ENCODE data around the gene CACNG4.

Gene CACNG4

DNA sequence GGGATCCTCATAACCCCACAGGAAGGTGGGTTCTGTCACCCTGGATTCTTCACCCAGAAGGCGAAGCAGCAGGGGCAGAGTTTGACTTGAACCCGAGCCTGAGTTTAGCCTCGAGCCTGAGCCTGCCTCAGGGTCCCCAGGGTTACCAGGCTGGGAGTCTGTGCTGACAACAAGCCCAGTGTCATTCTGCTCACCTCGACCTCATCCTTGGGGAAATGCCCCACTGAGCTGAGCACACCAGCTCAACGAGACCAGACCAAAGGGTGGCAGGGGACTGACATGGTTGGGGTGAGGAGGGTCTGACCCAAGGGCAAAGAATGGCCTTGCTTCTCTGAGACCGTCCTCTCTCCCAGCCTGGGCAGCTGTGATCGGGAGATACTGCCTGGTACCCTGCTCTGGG lies 20.2 kb downstream of the CACNG4 start:
- no peak for DNase-seq (ENCODE audit: low read depth in 2 of 2, low spot score in 1 of 2)

DNA sequence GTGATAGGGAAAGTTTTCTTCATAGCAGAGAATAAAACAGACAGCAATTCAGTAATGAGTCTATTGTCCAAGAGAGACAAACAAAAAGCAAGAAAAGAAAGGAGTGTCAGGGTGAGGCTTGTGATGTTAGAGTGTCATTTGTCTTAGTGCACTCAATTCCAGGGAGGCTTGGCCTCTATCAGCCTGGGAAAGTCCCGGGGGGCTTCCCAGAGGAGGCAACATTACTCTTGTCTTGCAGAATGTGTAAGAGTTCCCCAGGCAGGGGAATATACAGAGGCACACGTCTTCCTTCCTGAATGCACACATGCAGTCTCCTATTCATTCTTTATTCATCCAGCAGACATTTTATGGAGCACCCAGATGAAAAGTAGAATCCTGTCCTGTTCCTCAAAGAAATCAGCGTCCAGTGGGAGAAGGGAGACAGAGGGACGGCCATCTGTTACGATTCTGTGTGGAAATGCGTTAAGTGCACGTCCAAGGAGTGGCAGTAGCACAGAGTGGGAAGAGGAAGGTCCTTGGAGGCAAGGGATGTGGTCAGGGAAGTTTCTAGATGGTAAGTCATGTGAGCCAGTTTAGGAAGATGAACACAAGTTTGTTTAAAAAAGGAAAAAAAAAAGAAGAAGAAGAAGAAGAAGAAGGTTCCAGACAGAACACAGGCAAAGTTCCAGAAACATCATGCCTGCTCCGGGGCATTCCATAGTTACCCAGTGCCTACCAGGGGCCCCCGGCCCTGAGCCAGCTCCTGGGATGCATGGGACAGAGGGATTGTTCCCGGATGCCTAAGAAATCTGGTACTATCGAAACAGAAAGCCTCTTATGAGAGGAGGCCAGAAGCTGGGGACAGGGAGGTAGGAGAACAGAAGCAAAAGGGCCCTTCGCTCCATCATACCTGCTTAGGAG lies 21.1 kb downstream of the CACNG4 start:
- DNase-seq (ENCODE audit: low read depth in 2 of 2, low spot score in 1 of 2): no peak

DNA sequence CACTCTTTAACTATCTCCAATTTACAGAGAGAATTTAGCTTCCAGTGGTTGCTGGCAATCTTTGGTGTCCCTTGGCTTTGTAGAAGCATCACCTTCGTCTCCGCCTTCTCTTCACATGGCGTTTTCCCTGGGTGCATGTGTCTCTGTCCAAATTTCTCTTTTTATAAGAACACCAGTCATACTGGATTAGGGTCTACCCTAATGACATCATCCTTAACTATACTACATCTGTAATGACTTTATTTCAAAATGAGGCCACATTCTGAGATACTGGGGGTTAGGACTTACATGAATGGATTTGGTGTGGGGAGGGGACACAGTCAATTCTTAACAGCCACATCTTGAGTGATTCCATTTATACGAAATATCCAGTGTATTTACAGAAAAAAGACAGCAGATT lies 22.2 kb downstream of the CACNG4 start:
- no peak for DNase-seq (ENCODE audit: low read depth in 2 of 2, low spot score in 1 of 2)

DNA sequence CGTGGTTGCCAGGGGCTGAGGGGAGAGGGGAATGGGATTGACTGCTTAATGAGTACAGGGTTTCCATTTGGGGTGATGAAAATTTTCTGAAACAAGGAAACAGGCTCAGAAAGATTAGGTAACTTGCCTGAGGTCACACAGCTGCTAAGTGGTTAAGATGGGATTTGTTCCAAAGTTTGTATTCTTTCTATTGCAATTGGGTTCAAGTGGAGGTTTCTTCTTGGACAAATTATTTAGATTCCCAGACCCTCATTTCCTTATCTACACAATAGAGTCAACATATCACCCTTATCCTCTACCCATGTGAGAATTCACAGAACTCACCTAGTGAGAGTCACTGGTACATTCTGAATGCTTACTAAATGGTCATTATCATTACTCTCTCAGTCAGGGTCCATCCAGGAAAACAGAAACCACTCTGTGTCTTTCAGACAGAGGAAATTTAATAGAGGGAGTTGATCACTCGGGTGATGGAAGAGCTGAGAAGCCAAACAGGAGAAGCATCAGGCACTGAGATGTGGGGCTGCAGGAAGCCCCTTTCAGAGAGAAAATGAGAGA lies 22.6 kb downstream of the CACNG4 start:
- DNase-seq (ENCODE audit: low read depth in 2 of 2, low spot score in 1 of 2): no peak

DNA sequence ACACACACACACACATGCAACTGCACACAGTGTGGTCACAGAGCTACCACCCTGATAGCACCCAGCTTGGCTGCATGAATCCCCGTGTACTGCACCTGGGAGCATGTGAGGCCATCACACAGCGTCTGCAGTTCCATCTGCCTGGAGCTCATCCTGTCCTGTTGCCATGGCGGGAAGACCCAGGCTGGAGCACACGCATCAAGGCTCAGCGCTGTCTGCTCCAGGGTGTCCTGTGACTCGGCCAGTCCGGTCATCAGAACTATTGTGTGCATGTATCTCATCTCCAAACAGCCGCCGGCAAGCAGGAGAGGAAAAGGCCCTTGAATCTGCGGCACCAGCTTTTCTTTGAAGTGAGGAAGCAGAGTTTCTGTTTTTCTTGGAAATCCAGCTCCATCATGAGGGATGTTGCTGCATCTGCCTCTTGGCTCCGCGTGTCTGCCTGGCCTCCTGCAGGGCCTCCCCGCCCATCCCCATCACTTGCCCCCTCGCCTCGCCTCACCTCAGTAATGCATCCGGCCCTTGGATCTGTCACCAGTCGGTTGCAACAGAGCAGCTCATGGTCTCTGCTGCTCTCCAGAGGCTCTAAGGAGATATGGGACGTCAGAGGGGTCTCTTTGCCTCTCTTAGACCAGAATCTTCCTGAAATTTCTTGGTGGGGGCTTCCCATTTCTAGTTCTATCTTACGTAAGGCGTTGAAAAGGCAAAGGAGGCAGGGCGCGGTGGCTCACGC lies 23.7 kb downstream of the CACNG4 start:
- no peak for DNase-seq (ENCODE audit: low read depth in 2 of 2, low spot score in 1 of 2)

DNA sequence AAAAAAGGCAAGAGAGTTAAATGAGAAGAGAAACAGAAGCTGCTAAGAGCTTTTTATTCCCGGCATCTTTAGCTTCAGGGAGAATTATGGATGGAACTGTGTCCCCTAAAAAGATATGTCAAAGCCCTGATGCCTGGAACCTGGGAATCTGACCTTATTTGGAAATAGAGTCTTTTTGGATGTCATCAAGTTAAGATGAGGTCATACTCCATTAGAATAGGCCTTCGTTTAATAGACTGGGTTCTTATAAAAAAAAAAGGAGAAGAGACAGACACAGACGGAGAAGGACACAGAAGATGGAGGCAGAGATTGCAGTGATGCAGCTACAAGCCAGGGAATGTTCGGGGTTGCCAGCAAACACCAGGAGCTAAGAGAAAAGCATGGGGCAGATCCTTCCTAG lies 24.6 kb downstream of the CACNG4 start:
- DNase-seq (ENCODE audit: low read depth in 2 of 2, low spot score in 1 of 2): no peak

DNA sequence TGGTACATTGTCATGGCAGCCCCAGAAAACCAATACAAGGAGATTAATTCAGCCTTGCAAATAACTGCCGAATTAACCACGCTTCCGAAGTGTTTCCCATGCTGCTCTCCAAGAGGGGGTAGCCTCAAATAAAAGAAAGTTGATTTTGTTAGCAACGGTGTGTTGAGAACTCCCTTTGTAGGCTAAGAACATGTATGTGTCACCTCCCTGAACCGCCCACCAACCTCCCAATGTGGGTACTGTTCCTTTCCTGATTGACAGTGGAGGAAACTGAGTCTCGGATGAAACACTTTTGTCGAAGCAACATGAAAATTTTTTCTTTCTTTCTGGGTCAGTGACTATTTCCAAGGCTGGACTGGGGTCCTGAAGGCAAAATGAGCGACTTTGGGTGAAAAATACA lies 25.1 kb downstream of the CACNG4 start:
- no peak for DNase-seq (ENCODE audit: low read depth in 2 of 2, low spot score in 1 of 2)

DNA sequence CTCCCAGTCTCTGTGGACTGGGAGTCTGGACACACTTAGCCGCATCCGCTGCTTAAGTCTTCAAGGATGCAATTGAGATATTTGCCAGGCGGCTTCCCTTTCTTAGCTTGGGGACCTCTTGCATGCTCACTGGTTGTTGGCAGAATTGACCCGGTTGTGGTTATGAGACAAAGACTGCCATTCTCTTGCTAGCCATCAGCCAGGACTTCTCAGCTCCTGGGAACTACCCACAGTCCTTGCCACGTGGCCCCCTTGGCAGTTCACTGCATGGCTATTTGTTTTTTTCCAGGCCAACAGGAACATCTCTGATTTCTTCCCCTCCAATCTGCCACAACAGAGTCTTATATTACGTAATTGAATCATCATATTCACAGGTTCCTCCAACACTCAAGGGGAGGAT lies 25.5 kb downstream of the CACNG4 start:
- DNase-seq (ENCODE audit: low read depth in 2 of 2, low spot score in 1 of 2): no peak

DNA sequence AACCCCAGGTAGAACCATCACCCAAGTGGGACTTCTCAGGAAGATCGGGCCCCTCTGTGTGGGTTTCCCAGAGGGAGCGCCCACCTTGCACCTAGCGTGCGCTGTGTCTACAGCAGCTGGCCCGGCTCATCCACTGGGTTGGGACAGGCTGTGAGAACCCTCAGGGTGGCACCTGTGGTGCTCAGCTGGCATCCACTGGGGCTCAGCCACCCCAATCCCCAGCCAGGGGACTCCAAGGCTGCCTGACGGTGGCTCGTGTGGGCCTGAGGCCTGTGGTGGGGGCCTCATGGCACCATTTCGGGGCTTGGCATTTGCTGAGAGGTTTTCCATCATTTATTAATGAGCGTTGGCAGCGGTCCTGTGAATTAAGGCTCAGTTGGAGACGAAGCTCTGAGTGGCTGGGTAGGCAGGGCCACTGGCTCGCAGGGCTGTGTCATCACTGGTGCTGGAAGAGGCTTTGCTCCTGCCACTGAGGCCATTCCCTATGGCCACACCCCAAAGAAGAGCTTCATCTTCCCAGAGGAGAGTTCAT lies 28.5 kb downstream of the CACNG4 start:
- no peak for DNase-seq (ENCODE audit: low read depth in 2 of 2, low spot score in 1 of 2)

DNA sequence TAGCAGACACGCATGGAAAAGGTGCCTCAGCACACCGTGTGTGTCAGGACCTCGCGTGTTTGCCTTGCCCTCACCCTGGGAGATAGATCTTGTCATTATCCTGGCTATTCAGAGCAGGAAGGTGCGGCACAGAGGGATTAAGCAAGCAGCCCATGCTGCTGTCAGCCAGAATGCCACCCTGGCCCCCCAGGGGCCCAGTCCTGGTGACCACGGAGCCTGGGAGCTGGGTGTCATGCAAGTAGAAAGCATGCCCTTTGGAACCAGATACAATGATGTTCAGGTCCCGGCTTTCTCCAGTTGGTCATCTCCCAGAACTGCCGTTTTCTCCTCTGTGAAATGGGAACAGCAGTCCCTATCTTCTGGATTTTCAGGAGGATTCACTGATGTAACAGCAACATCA lies 29.9 kb downstream of the CACNG4 start:
- no peak for DNase-seq (ENCODE audit: low read depth in 2 of 2, low spot score in 1 of 2)

DNA sequence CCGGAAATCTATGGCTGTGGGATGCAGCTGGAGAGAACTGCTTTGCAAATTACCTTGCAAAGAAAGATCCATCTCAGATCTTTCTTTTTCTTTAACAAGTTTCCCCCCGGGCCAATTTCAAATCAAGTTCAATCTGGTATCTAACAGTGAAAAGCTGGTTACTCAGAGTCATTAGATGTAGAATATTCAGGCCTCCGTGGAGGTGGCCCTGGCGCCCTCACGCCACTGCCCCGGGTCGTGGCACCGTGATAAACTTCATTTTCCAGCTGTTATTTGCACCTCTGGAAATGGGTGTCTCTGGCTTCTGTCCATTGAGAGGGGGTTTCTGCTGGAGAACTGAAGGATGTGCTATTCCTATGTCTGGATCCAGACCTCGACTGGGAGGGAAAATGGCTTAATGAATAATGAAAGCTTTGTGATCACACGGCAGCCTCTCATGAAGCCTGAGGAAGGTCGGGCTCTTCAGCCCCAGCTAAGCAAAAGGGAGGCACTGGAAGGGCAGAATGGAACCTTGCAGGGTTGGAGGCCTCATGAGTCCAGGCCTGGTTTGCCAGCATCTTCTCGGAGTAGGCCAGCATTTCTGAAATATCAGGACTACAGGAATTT lies 30.5 kb downstream of the CACNG4 start:
- no peak for DNase-seq (ENCODE audit: low read depth in 2 of 2, low spot score in 1 of 2)

DNA sequence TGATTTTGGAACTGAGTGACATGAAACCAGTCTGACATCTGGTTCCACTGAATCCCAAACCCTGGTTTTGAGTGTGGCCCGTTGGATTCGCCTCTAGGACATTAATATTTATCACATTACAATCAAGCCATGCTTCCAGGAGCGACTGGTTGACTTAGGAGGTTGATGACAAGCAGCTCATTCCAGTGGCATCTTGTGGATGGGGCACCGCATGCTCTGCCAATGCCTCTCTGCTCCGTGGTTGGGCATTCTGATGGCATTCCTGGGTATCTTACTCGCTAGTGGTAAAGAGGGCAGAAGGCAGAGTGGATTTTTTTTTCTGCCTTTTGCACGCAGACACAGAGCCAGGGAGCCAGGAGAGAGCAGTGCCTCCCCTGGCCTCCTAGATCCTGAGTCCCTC lies 31.4 kb downstream of the CACNG4 start:
- no peak for DNase-seq (ENCODE audit: low read depth in 2 of 2, low spot score in 1 of 2)

DNA sequence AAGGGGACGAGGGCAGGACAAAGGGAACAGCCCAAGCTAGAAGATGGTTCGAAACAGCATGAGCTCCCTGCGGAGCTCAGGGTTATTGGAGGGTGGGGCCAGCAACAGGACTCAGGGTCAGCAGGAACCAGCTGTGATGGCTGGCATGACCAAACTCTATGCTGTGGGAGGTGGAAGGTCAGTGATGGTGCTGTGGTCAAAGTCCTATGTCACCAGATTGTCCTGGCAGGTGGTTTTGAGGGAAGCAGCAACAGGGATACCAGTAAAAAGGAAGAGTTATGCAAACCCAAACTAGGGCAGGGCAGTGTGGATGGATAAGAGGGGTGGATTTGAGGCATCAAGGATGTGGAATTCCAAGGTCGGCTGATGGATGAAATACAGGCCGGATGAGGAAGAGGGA lies 32.4 kb downstream of the CACNG4 start:
- DNase-seq (ENCODE audit: low read depth in 2 of 2, low spot score in 1 of 2): no peak

DNA sequence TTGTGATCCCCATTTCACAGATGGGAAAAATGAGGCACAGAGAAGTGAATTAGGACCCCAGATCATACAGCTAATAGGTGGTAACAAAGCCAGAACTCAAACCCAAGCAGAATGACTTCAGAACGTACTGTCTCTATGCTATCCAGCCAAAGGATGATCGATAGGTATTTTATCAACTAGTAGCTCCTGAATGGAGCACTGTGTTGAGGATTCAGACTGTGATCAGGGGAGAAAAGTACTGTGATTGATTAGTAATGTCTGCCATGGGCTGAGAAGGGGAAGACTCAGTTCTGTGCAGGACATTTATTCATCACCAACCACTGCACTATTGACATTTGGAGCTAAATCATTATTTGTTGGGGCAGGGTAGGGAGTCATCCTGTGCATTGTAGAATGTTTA lies 38.7 kb downstream of the CACNG4 start:
- DNase-seq (ENCODE audit: low read depth in 2 of 2, low spot score in 1 of 2): no peak

DNA sequence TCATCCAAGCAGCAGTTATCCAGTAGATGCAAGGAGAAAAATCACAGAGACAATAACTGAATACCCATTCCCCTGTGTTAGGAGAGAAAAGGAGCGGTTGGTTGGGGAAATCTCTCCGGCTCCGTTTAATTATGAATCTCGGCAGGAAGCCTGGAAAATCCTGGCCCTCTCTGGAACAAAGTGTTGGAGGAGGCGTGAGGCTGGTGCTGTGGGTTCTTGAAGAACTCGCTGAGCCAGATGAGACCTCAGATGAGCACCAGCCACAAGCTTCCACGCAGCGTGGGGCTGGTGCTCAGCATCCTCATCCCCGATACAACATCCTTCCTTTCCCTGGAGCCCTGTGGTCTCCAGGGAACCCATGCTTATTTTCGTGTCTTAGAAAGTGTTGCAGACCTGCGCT lies 39.7 kb downstream of the CACNG4 start:
- DNase-seq (ENCODE audit: low read depth in 2 of 2, low spot score in 1 of 2): no peak

DNA sequence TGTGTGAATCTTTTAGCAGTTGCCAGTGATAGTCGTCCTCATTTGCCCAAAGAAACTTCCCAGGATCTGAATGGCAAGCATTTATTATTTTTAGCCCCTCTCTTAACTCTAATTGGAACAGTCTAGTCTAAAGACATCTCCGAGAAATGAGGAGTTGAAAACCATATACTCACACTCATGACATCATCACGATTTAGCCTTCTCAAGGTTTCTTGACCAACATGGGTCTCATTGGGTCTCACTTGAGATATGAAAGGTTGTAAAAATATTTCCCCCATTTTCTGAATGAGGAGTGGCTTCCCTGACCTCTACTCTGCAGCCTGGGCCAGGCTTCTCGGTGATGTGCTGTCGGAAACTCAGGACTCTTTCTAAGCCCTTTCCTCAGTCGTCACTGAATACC lies 42.8 kb downstream of the CACNG4 start:
- no peak for DNase-seq (ENCODE audit: low read depth in 2 of 2, low spot score in 1 of 2)

DNA sequence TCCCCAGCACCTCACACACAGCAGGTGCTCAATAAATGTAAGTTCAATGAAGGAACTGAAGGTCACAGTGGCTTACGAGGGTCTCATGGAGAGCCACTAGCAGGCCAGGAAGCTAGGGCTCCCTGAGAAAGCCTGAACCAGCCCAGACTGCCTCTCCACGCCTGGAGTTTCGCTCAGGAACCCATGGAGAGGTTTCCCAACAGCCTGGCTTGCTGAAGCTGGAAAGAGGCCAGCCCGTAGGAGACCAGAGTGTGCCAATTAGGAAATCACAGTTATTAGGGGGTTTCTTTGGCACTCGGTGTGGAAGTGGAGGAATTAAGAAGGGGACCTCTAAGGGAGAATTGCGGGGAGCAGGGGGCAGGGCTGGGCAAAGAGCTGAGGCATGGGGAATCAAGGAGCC lies 43.6 kb downstream of the CACNG4 start:
- no peak for DNase-seq (ENCODE audit: low read depth in 2 of 2, low spot score in 1 of 2)

DNA sequence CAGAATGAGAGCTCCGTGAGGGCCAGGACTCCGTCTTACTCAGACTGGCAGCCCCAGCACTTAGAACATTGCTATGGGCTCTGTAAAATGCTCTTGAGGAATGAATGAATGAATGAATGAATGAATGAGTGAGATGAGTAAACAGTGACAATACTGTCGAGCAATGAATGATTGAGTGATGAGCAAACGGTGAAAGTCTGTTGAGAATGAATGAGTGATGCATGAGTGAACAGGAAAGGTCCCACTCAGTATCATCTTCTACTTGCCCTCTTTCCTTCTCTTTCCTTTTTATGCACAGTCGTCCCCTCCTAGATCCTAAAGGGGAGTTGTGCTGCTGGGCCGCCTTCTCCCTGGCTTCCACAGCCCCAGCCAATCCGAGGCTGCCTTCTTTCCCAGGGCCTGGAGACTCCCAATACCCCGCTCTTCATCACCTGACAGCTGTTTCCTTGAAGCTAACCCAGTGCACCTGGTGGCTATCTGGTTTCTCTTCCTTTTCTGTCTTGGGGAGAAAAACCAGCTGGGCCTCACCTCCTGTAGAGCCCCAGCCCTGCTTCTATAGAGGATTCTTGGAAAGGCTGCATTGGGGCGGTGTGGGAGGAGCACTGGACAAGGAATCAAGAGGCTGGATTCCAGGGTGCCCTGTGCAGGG lies 47.1 kb downstream of the CACNG4 start:
- no peak for DNase-seq (ENCODE audit: low read depth in 2 of 2, low spot score in 1 of 2)

DNA sequence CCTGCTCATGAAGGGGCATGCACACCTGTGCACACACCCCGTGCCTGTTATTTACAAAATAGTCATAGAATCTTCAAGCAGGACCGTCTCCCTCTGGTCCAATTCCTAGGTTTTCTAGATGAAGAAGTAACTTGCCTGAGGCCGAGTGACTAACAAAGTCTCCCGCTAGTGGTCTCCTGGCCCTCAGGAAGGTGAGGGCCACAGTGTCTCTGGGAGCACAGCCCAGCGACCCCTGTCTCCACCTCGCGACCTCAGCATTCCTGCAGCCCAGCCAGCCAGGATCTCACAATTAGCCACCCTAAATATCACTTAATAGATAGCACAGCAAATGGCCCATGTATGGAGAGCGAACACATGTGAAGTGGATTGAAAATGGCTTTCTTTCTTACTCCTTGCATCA lies 49.4 kb downstream of the CACNG4 start:
- DNase-seq (ENCODE audit: low read depth in 2 of 2, low spot score in 1 of 2): no peak

DNA sequence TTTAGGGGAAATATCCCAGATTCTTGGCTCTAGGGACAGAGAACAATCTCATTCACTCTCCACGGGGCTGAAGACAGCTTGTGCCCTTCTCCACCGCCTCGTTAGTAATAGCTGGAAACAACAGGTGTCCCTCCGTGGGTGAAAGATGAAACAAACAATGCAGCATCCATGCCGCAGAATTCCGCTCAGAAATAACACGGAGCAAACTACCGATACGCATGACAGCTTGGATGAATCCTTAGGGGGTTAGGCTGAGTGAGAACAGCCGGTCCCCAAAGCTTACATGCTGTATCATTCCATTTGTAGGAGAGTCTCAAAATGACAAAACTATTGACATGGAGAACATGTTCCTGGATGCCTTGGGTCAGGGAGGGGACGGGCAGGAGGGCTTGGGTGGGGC lies 50.5 kb downstream of the CACNG4 start:
- DNase-seq (ENCODE audit: low read depth in 2 of 2, low spot score in 1 of 2): no peak
